OCI-LY7 (cell line): ENCODE data around the gene CDX1.

ENCODE experiments used
- EZH2phosphoT487 ChIP-seq: fragments of 200-600 bp; sonication (generic); IDR thresholded peaks from 2 replicates; pipeline ENCODE4 v1.6.1; 2018; ENCODE audit warnings: low read depth, borderline replicate concordance, mild to moderate bottlenecking, mixed run types, antibody characterized with exemption, low read length, moderate library complexity, mixed read lengths
- TF ChIP-seq, protein P1 (sequence below): fragments of 200-600 bp; sonication (generic); conservative IDR thresholded peaks from 2 replicates; pipeline ENCODE4 v1.5.1; 2014; ENCODE audit warnings: mild to moderate bottlenecking, antibody characterized with exemption, low read length, moderate library complexity, mixed read lengths

DNA sequence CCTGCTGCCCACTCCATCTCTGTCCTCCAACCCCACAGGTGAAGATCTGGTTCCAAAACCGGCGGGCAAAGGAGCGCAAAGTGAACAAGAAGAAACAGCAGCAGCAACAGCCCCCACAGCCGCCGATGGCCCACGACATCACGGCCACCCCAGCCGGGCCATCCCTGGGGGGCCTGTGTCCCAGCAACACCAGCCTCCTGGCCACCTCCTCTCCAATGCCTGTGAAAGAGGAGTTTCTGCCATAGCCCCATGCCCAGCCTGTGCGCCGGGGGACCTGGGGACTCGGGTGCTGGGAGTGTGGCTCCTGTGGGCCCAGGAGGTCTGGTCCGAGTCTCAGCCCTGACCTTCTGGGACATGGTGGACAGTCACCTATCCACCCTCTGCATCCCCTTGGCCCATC lies 16.9 kb downstream of the CDX1 start:
- TF ChIP-seq, protein P1, sequence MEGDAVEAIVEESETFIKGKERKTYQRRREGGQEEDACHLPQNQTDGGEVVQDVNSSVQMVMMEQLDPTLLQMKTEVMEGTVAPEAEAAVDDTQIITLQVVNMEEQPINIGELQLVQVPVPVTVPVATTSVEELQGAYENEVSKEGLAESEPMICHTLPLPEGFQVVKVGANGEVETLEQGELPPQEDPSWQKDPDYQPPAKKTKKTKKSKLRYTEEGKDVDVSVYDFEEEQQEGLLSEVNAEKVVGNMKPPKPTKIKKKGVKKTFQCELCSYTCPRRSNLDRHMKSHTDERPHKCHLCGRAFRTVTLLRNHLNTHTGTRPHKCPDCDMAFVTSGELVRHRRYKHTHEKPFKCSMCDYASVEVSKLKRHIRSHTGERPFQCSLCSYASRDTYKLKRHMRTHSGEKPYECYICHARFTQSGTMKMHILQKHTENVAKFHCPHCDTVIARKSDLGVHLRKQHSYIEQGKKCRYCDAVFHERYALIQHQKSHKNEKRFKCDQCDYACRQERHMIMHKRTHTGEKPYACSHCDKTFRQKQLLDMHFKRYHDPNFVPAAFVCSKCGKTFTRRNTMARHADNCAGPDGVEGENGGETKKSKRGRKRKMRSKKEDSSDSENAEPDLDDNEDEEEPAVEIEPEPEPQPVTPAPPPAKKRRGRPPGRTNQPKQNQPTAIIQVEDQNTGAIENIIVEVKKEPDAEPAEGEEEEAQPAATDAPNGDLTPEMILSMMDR, result no peak
- no peak for TF ChIP-seq EZH2phosphoT487
